ENCODE measurements around the gene PRB3. TPM values are rescaled to one million over a fixed set of nuclear protein-coding genes. Genes with fewer than 3 reads are reported as not detected.

Gene PRB3
- total RNA-seq = not detected in 2 replicates

DNA sequence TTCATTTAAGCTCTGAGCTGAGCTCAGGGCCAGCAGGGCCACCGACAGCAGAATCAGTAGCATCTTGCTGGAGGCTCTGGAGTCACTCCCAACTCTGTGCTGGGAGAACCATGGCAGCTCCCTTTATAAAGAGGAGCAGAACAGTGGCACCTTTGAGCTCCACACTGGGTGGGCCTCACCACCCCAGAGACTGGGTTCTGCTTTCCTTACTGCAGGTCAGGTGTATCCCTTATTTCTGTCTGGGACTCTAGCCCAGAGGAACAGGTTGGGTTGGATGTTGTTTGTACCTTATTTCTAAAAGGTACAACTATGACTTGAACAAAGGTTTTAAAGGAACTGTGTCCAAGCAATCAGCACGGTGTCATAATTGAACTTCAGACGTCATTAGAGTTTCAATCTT lies at the start of gene PRB3:
TSS of gene PRB3 (minus strand) at position 101 of the 400 bp plus-strand sequence. CDS start at position 63, 38 bp downstream.

DNA sequence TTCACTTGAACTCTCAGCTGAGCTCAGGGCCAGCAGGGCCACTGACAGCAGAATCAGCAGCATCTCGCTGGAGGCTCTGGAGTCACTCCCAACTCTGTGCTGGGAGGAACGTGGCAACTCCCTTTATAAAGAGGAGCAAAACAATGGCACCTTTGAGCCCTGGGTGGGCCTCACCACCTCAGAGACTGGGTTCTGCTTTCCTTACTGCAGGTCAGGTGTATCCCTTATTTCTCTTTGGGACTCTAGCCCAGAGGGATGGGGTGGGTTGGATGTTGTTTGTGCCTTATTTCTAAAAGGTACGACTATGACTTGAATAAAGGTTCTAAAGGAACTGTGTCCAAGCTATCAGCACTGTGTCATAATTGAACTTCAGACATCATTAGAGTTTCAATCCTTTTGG lies 40.8 kb upstream of the PRB3 start, which contains the start of gene PRB4:
TSS of gene PRB4 (minus strand) at position 101 of the 400 bp plus-strand sequence. CDS start at position 63, 38 bp downstream.

Other genes with a start within 250 kb of the PRB3 start
- gene TAS2R19, start 247.1 kb downstream of the PRB3 start, total RNA-seq = 0.17 and 0.35 TPM in 2 replicates
- 0.35 TPM in 1 of 2 replicates, not detected in the other for gene TAS2R31, start 238.3 kb downstream of the PRB3 start, total RNA-seq
- not detected in 2 replicates for gene TAS2R46, start 207.4 kb downstream of the PRB3 start, total RNA-seq
- gene TAS2R43, start 177.4 kb downstream of the PRB3 start, total RNA-seq = not detected in 2 replicates
- gene TAS2R30, start 135.1 kb downstream of the PRB3 start, total RNA-seq = 0.12 and 0.26 TPM in 2 replicates
- 6.4 and 6.7 TPM in 2 replicates for gene SMIM10L1, start 98.5 kb downstream of the PRB3 start, total RNA-seq
- not detected in 2 replicates for gene TAS2R42, start 82.8 kb downstream of the PRB3 start, total RNA-seq
- gene PRB4, start 40.7 kb upstream of the PRB3 start, total RNA-seq = not detected in 2 replicates
- not detected in 2 replicates for gene PRB2, start 125.9 kb upstream of the PRB3 start, total RNA-seq

All from pericardium fibroblast (primary cell).